Nephron progenitor cell (in vitro differentiated cells): ENCODE measurements around the gene PDE10A.
"Not testable (repeated sequence)": the region's sequence is repeated elsewhere in the genome, so short reads cannot be mapped to it uniquely, and the experiment has no call there.

Source experiments
- DNase-seq: peaks from one replicate; pipeline ENCODE4 v3.0.0; 2021
- H3K27ac Mint-ChIP-seq: 2 replicates; pipeline ENCODE4 v1.8.0; 2021; ENCODE audit warnings: mild to moderate bottlenecking, moderate library complexity, mixed read lengths
- H3K27me3 Mint-ChIP-seq: 2 replicates; pipeline ENCODE4 v1.8.0; 2021; ENCODE audit warnings: mild to moderate bottlenecking, low read depth, mixed read lengths; ENCODE audit not compliant: poor library complexity
- H3K36me3 Mint-ChIP-seq: 2 replicates; pipeline ENCODE4 v1.8.0; 2021; ENCODE audit warnings: low read depth, mixed read lengths
- H3K4me1 Mint-ChIP-seq: 2 replicates; pipeline ENCODE4 v1.8.0; 2021; ENCODE audit warnings: mixed read lengths
- H3K4me3 Mint-ChIP-seq: 2 replicates; pipeline ENCODE4 v1.8.0; 2021; ENCODE audit warnings: mild to moderate bottlenecking, moderate library complexity, mixed read lengths
- H3K9me3 Mint-ChIP-seq: 2 replicates; pipeline ENCODE4 v1.8.0; 2021; ENCODE audit warnings: mild to moderate bottlenecking, moderate library complexity, mixed read lengths
- CTCF ChIP-seq: fragments of 200-600 bp; sonication (generic); IDR thresholded peaks from 2 replicates; pipeline ENCODE4 v1.5.0; 2021; ENCODE audit warnings: antibody characterized with exemption

The PDE10A gene

DNA sequence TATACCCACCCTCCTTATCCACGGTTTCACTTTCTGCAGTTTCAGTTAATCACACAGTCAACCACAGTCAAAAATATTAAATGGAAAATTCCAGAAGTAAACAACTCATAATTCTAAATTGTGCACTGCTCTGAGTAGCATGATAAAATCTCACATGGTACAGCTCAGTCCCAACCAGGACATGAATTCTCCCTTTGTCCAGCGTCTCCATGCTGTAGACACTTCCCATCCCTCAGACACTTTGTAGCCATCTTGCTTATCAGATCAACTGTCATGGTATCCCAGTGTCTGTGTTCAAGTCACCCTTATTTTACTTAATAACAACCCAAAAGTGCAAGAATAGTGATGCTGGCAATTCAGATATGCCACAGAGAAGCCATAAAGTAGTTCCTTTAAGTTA lies 94.7 kb downstream of the PDE10A start:
- TF ChIP-seq CTCF: no peak
- Mint-ChIP-seq H3K9me3 (peaks cover 30% of the 10 kb centered on the region), H3K27me3 (no peaks in the 10 kb centered on the region), H3K27ac (no peak overlapping the region), H3K4me1 (peaks cover 4% of the 10 kb centered on the region), H3K4me3 (no peak overlapping the region), H3K36me3 (peaks cover 36% of the 10 kb centered on the region)
- no peak for DNase-seq

DNA sequence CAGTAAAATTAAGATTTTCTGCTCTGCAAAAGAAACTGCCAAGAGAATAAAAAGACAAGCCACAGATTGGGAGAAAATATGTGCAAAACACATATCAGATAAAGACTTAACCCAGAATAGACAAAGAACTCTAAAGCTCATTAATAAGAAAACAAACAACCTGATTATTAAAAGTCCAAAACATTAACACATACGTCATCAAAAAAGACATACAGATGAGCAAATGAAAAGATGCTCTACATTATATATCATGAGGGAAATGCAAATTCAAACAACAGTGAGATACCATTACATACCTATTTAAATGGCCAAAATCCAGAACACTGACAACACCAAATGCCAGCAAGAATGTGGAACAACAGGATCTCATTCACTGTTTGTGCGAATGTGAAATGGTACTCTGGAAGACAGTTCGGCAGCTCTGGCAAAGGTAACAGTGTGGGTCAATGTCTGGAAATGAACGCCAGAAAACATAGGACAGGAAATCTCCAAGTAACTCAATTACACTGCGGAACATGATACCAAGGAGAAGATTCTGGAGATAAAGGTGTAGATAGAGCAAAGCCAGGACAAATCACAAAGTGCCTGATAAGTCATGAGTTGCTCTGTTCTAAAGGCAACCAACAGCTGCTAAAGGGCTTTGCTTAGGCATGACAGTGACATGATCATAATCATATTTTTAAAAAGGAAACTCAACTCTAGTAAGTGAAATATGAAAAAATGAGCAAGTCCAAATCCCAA lies 96.8 kb downstream of the PDE10A start:
- no peak for DNase-seq
- Mint-ChIP-seq H3K4me3 (no peak overlapping the region), H3K9me3 (peaks cover 33% of the 10 kb centered on the region), H3K36me3 (peaks cover 40% of the 10 kb centered on the region), H3K4me1 (no peaks in the 10 kb centered on the region), H3K27ac (no peak overlapping the region), H3K27me3 (no peaks in the 10 kb centered on the region)
- no peak for TF ChIP-seq CTCF

- no peaks in the 10 kb centered on the region for H3K27me3 Mint-ChIP-seq
- peak overlapping the region; percentile 53 for H3K27ac Mint-ChIP-seq
- TF ChIP-seq CTCF: no peak
- H3K9me3 Mint-ChIP-seq: peaks cover 58% of the 10 kb centered on the region
- DNase-seq: no peak
- peaks cover 54% of the 10 kb centered on the region for H3K36me3 Mint-ChIP-seq
- H3K4me3 Mint-ChIP-seq: no peak overlapping the region
- no peaks in the 10 kb centered on the region for H3K4me1 Mint-ChIP-seq
Observed at GRCh38 chr6:165562421-165563090, 100.5 kb downstream of the PDE10A start.

GRCh38 chr6:165559632-165560031 lies 103.4 kb downstream of the PDE10A start:
- TF ChIP-seq CTCF: no peak
- H3K27me3 Mint-ChIP-seq: no peaks in the 10 kb centered on the region
- H3K9me3 Mint-ChIP-seq: peaks cover 32% of the 10 kb centered on the region
- H3K36me3 Mint-ChIP-seq: peaks cover 38% of the 10 kb centered on the region
- no peak overlapping the region for H3K27ac Mint-ChIP-seq
- no peaks in the 10 kb centered on the region for H3K4me1 Mint-ChIP-seq
- no peak for DNase-seq
- H3K4me3 Mint-ChIP-seq: no peak overlapping the region

GRCh38 chr6:165558097-165558496 lies 104.9 kb downstream of the PDE10A start:
- H3K4me3 Mint-ChIP-seq: not testable (repeated sequence)

GRCh38 chr6:165557674-165558073 lies 105.4 kb downstream of the PDE10A start:
- Mint-ChIP-seq H3K9me3 (peaks cover 32% of the 10 kb centered on the region), H3K4me1 (no peaks in the 10 kb centered on the region), H3K4me3 (no peak overlapping the region), H3K36me3 (peaks cover 42% of the 10 kb centered on the region), H3K27ac (no peak overlapping the region), H3K27me3 (no peaks in the 10 kb centered on the region)
- no peak for TF ChIP-seq CTCF
- no peak for DNase-seq

More at GRCh38 chr6:165558097-165558496, 104.9 kb downstream of the PDE10A start:
- not testable (repeated sequence) for H3K4me1 Mint-ChIP-seq, H3K27ac Mint-ChIP-seq, H3K27me3 Mint-ChIP-seq, DNase-seq
- Mint-ChIP-seq H3K9me3 (peaks cover 32% of the 10 kb centered on the region), H3K36me3 (peaks cover 42% of the 10 kb centered on the region)
